Measurements from ENCODE around the gene PRKCE.
"Not testable (repeated sequence)": the region's sequence is repeated elsewhere in the genome, so short reads cannot be mapped to it uniquely, and the experiment has no call there.

PRKCE gene

GRCh38 chr2:45871541-45871940 is 220.1 kb downstream of the PRKCE start:
- no peak for DNase-seq

DNA sequence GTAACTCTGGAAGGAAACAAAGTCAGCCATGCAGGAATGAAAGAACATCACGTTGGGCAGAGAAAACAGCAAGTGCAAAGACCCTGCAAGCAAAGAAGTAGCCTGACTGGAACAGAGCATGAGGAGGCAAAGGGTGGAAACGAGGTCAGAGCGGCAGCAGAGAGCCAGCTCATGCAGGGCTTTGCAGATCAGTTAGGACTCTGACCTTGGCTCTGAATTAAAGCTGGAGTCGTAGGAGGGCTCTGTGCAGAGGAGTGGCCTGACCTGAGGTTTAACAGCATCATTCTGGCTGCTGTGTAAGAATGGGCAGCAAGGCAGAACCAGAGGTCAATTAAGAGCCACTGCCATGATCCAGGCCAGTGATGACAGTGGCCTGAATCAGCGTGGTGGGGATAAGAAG is 220.7 kb downstream of the PRKCE start:
- no peak for DNase-seq

DNA sequence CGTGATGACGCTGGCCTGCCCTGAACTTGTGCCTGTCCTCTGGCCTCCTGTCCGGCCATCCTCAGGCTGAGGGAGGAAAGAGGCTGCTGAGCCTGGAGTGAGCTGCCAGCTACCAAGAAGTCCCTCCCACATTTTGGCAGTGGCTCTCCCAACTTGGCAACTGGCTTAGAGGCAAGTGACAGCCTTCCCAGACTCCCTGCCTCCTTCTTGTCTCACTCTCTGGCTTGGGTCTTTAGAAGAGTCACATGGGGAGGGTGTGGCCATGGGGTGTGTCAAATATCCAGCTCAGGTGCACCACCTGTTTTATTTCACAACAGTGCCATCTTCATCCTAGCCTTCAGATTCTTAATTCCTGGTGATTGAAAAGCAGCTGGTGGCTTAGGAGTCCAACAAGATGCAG is 222.9 kb downstream of the PRKCE start:
- DNase-seq = no peak

DNA sequence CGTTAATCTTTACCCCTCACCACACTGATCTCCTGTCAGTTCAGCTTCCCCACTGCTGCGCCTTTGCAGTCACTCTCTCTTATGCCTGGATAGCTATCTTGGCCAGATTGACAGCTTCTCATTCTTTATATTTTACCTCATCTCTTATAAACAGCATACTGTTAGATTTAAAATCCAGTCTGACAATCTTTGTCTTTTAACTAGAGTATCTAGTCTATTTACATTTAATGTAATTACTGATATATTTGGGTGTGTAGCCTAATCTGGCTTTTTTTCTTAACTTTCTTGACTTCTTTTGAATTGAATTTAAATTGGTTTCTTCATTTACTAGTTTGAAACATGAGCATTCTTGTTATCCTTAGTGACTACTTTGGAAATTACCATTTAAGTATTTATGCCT is 225.1 kb downstream of the PRKCE start:
- DNase-seq = no peak

DNA sequence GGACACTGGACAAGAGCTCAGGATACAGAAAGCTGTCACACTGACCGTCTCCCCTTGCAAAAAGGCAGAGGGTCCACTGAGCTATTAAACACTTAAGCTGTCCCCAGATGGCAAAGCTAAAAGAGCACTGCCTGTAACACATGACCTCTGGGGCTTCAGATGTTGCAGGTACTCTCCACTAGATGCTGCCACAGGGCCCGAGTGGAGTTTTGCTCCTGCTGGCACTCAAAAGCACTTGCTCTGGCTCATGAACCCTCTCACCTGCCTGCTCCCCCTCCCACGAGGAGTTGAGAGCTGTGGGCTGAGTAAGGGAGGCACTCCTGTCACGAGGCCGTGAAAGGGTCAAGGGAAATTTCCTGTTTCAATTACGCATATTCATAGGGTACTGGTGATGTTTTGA is 227.9 kb downstream of the PRKCE start:
- no peak for DNase-seq

- DNase-seq = no peak
Measured at GRCh38 chr2:45879936-45880335, 228.5 kb downstream of the PRKCE start.

DNA sequence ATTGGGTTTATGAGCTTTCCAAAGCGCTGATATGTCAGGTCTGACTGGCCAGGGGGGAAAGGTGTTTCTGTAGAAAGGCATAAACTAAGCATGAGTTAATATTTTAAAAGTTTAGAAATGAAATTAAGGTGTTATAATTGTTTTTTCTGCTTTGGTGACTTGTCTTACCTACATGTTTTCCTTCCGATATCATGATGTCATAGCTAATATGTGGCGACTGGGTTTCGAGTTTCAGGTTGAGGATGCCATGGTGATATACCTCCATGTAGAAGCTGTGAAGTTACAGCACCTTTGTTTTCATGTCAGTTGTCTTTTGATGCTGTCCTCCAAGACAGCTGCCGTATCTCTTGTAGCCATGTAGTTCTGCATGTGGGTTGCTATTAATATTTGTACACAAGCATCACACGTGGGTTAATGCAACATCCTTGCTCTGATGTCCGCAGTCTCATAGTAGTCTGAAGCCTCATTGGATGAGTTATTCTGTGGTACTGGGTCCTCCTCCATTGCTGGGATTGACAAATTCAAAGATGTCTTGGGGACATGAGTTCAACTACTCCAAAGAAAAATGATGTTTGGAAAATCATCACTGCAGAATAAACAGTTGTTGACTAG is 230.6 kb downstream of the PRKCE start:
- no peak for DNase-seq

DNA sequence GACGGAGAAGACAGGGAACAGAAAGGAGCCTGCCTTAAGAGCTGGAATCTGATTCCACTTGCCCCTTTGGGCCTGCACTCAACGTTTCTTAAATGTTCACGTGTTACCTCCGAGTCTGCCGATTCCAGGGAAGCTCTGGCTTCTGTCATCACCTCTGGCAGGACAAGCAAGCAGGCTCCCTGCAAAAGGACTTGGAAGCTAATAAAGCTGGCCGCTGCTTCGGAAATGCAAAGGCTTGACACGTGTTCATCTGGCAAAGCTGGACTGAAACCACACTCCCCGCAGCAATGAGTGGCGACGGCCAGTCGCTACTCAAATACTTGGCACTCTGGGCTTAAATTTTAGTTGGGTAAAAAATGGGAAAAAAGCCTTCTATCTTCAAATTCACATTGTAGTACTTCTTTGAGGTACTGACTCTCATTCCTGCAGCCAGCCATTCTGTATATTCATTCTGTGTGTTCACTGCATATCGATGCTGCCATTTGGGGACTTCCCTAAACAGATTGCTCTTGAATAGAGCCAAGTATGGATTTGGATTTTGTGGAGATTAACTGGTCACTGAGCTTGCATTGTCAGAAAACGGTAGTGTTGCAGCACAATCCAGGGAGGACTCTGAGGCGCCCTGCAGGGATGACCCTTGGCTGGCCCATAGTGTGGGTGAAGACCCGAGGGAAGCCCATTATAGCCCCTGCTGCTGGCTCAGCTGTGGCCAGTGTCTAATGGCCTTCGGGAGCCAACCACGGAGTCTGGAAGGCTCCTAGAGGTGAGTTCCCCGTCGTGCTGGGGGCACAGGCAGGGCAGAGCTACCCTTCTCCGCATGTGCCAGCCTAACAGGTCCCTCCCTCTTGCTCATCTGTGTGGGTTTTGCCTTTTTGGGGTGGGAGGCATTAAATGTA is 231.5 kb downstream of the PRKCE start:
- DNase-seq = peak; percentile 80

- DNase-seq = no peak
Measured at GRCh38 chr2:45883603-45884000, 232.1 kb downstream of the PRKCE start.

- no peak for DNase-seq
Measured at GRCh38 chr2:45884126-45884525, 232.7 kb downstream of the PRKCE start.

DNA sequence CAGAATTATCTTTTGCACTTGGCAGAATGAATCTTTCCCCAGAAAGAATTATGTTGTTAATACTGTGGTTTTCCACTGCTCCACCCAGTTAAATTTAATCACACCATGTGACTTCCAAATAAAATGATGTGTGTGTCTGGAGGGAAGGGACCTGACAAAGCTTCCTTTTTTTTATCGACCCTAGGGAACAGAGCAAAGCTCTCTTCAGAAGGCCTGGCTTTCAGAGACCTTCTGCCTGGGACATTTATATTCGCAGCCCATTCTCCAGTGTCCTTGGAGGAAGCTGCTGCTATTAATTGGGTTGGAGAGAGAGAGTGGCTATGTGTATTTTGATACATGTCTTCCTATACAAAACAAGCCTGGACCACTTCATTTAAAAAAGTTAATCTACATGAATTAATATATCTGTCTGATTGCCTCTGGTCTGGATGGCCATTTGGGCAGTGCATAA is 233.7 kb downstream of the PRKCE start:
- no peak for DNase-seq

DNA sequence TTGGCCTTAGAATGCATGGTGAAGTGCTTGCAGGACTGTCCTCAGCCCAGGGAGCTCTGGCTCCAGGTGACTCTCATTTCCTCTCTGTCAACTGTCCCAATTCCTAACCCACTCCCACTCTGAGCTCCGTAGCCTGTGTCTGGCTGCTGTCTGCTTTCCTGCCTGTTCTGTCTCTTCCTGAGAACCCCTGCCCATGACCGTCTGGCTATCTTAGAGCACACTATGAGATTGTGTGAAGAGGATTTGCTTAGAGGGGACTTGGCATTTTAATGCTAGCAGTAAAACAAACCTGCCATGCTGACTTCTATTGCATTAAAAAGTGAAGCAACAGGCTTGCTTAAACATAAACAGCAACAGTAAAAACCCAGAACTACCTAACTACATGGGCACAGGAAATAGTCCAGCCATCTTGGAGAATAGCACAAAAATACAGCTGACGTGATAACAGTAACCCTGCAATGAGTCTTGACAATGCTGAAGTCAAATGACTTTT is 234.7 kb downstream of the PRKCE start:
- no peak for DNase-seq

GRCh38 chr2:45888167-45888566 is 236.7 kb downstream of the PRKCE start:
- peak; percentile 60 for DNase-seq

GRCh38 chr2:45888641-45889040 is 237.2 kb downstream of the PRKCE start:
- no peak for DNase-seq

DNA sequence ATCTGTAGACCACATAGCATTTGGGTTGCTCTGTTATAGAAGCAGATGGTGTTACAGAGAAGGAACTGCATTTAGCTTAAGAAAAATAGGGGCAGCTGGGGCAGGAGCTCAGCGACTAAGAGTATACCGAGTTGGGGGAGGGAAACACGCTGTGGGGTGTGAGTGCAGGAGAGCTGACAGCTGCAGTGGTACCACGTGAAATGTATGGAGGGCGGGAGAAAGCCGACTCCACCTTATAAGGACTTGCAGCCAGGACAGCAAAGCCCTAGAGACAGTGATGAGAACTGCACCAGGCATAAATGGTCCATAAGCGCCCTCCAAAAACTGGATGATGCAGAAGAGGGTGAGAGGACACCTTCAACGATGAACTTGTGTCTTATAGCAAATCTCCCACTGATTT is 237.6 kb downstream of the PRKCE start:
- peak; percentile 66 for DNase-seq

GRCh38 chr2:45889620-45890370 is 238.3 kb downstream of the PRKCE start:
- DNase-seq = no peak

DNA sequence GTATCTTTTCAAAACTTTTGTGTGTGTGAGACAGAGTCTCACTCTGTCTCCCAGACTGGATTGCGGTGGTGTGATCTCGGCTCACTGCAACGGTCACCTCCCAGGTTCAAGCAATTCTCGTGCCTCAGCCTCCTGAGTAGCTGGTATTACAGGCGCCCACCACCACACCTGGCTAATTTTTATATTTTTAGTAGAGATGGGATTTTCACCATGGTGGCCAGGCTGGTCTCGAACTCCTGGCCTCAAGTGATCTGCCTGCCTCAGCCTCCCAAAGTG is 238.8 kb downstream of the PRKCE start:
- not testable (repeated sequence) for DNase-seq

DNA sequence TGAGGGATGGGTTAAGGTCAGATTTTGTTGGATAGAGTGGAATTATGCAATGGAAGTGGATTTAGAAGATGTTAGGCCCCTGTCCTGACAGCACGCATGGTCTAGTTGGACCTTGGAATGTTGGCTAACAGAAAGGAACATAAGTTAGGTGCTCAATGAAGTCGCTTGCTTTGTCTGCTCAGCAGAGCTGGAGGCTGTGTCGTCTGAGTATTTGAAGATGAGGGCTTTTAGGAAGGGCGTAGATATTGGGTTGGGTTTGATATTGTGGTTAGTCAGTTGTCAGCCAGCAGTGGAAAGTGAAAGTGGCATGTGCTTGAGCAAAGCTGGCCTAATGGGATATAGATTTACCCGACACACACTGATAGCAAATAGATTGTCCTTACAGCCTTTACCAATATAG is 239.3 kb downstream of the PRKCE start:
- DNase-seq = no peak

- no peak for DNase-seq
Measured at GRCh38 chr2:45891719-45892424, 240.4 kb downstream of the PRKCE start.

DNA sequence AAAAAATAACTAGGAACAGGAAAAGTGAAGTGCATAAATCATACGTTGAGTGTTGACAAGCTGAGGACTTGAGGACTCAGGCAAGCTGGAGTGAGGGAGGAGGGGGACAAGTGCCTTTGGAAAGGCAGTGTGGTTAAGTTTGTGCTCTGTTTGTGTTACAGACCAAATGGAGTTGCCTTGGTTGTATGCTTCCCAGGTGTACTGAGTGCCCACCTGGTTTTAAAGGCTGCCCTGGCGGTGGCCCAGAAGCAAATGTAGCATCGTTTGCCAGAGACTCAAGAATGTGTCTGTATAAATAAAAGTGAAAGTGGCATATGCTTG is 240.9 kb downstream of the PRKCE start:
- DNase-seq = peak; percentile 65

DNA sequence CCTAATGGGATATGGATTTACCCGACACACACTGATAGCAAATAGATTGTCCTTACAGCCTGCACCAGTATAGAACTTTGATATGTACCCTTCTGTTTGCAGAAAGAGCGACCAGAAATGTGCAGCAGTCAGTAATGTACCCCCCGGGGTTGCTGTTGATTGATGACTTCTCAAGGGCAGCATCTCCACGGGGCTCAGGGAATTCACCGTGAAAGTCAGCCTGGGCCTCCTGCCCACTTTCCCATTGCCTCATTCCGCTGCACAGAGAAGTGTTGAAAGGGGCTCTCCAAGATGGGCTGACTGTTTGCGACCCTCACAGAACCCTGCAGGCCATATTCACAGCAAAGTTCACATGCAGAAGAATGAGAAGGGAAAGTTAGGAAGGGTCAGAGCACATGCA is 241.3 kb downstream of the PRKCE start:
- peak; percentile 80 for DNase-seq

GRCh38 chr2:45894211-45894610 is 242.7 kb downstream of the PRKCE start:
- no peak for DNase-seq

- peak; percentile 87 for DNase-seq
Measured at GRCh38 chr2:45895241-45895861, 243.9 kb downstream of the PRKCE start.

Measured in fibroblast of skin of right biceps (primary cell).